ENCODE results near the gene GBX1.

GBX1 gene

GRCh38 chr7:151131592-151132293 lies 35.8 kb downstream of the GBX1 start:
- DNase-seq (ENCODE audit: insufficient read length, low spot score) (no peak), FAIRE-seq (no peak)
- TF ChIP-seq POLR2A (IDR thresholded peaks at IDR 0.05; ENCODE audit: low read depth, low read length) (no peak), PAX5 (IDR thresholded peaks at IDR 0.05; ENCODE audit: insufficient read depth, low read length, severe bottlenecking) (no peak), TAF1 (IDR thresholded peaks at IDR 0.05; ENCODE audit: low read depth, low read length) (no peak), SPI1 (IDR thresholded peaks at IDR 0.05; ENCODE audit: low read depth, low read length) (no peak), POU2F2 (IDR thresholded peaks at IDR 0.05; ENCODE audit: low read depth, low read length) (no peak), POLR2AphosphoS5 (IDR thresholded peaks at IDR 0.05; ENCODE audit: low read depth, low read length) (no peak)

DNA sequence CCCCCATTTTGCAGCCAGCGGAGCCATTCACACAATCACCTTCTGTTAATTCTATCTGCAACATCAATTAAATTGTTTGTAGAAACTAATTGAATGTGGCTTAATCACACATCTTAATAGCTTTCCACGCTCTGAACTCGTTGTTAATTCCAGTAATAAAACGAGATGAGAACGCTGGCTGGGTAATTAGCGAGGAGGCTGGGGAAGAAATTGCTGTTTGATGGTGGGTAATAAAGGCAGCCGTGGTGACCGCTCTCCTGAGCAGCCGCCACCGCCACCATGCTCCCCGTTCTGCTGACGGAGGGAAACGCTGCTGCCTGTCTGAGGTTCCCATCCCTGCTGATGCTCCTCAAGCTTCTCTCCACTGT lies 36.3 kb downstream of the GBX1 start:
- DNase-seq (ENCODE audit: insufficient read length, low spot score) (no peak), FAIRE-seq (no peak)
- TF ChIP-seq TAF1 (IDR thresholded peaks at IDR 0.05; ENCODE audit: low read depth, low read length): no peak
- no peak for TF ChIP-seq POLR2AphosphoS5 (IDR thresholded peaks at IDR 0.05; ENCODE audit: low read depth, low read length)
- no peak for TF ChIP-seq POLR2A (IDR thresholded peaks at IDR 0.05; ENCODE audit: low read depth, low read length)
- TF ChIP-seq POU2F2 (IDR thresholded peaks at IDR 0.05; ENCODE audit: low read depth, low read length): no peak
- no peak for TF ChIP-seq SPI1 (IDR thresholded peaks at IDR 0.05; ENCODE audit: low read depth, low read length)
- TF ChIP-seq PAX5 (IDR thresholded peaks at IDR 0.05; ENCODE audit: insufficient read depth, low read length, severe bottlenecking): no peak

DNA sequence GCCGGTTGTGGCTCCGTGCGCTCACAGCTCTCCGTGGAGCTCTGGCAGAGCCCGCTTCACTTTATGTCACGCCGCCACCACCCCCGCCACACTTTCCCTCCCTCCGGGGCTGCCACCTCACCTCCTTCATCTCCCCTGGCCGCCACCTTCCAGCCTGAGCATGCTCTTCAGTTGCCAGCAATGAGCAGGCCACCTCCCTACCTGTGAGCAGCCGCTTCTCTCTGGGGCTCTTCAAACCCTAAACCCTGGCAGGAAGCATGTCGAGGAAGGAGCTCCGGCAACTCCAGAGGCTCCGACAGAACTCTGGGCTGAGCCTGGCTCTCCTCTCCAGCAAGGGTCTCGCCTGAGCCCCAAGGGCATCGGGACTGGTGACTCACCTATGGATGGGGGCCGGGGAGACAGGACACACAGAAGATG lies 36.7 kb downstream of the GBX1 start:
- FAIRE-seq (no peak), DNase-seq (ENCODE audit: insufficient read length, low spot score) (no peak)
- TF ChIP-seq POLR2A (IDR thresholded peaks at IDR 0.05; ENCODE audit: low read depth, low read length) (no peak), TAF1 (IDR thresholded peaks at IDR 0.05; ENCODE audit: low read depth, low read length) (no peak), POU2F2 (IDR thresholded peaks at IDR 0.05; ENCODE audit: low read depth, low read length) (no peak), PAX5 (IDR thresholded peaks at IDR 0.05; ENCODE audit: insufficient read depth, low read length, severe bottlenecking) (no peak), SPI1 (IDR thresholded peaks at IDR 0.05; ENCODE audit: low read depth, low read length) (no peak), POLR2AphosphoS5 (IDR thresholded peaks at IDR 0.05; ENCODE audit: low read depth, low read length) (no peak)

DNA sequence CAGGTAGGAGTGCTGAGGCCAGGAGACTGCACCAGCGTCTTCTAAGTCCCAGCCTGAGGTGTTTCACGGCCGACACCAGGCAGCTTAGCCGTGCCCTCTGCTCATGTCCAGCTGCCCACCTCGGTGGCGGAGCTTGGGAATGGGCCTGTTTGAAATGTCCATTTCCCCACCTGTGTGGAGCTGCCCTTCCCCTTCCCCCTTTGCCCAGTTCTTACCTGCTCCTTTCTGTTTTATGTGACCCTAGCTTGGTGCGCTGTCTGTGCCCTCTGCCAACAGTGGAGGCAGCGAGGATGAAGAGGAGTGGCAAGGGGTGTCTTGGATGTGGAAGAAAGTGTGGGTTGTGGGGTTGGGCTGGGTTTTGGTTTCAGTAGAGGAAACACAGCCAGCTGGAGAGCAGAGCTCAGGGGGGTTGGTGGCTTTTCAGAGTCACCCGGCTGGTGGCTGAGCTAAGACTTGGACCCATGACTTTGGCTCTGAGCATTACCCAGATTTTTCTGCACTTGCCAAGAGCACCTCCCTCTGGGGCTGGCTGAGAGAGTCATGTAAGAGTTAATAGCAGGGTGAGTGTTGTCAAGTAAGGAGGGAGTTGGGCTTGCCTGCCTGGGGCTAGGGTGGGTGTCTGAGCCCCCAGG lies 37.4 kb downstream of the GBX1 start:
- no peak for TF ChIP-seq POLR2A (IDR thresholded peaks at IDR 0.05; ENCODE audit: low read depth, low read length)
- TF ChIP-seq POLR2AphosphoS5 (IDR thresholded peaks at IDR 0.05; ENCODE audit: low read depth, low read length): no peak
- no peak for TF ChIP-seq PAX5 (IDR thresholded peaks at IDR 0.05; ENCODE audit: insufficient read depth, low read length, severe bottlenecking)
- no peak for TF ChIP-seq SPI1 (IDR thresholded peaks at IDR 0.05; ENCODE audit: low read depth, low read length)
- TF ChIP-seq POU2F2 (IDR thresholded peaks at IDR 0.05; ENCODE audit: low read depth, low read length): no peak
- no peak for TF ChIP-seq TAF1 (IDR thresholded peaks at IDR 0.05; ENCODE audit: low read depth, low read length)
- DNase-seq (ENCODE audit: insufficient read length, low spot score) (no peak), FAIRE-seq (no peak)

- TF ChIP-seq PAX5 (IDR thresholded peaks at IDR 0.05; ENCODE audit: insufficient read depth, low read length, severe bottlenecking) (no peak), TAF1 (IDR thresholded peaks at IDR 0.05; ENCODE audit: low read depth, low read length) (no peak), POLR2A (IDR thresholded peaks at IDR 0.05; ENCODE audit: low read depth, low read length) (no peak), POU2F2 (IDR thresholded peaks at IDR 0.05; ENCODE audit: low read depth, low read length) (no peak), SPI1 (IDR thresholded peaks at IDR 0.05; ENCODE audit: low read depth, low read length) (no peak), POLR2AphosphoS5 (IDR thresholded peaks at IDR 0.05; ENCODE audit: low read depth, low read length) (no peak)
- no peak for DNase-seq (ENCODE audit: insufficient read length, low spot score)
- FAIRE-seq: no peak
These were observed 38.2 kb downstream of the GBX1 start for GRCh38 chr7:151129117-151129959.

GRCh38 chr7:151128716-151129115 lies 38.8 kb downstream of the GBX1 start:
- no peak for FAIRE-seq
- TF ChIP-seq POU2F2 (IDR thresholded peaks at IDR 0.05; ENCODE audit: low read depth, low read length): no peak
- no peak for TF ChIP-seq POLR2A (IDR thresholded peaks at IDR 0.05; ENCODE audit: low read depth, low read length)
- DNase-seq (ENCODE audit: insufficient read length, low spot score): no peak

DNA sequence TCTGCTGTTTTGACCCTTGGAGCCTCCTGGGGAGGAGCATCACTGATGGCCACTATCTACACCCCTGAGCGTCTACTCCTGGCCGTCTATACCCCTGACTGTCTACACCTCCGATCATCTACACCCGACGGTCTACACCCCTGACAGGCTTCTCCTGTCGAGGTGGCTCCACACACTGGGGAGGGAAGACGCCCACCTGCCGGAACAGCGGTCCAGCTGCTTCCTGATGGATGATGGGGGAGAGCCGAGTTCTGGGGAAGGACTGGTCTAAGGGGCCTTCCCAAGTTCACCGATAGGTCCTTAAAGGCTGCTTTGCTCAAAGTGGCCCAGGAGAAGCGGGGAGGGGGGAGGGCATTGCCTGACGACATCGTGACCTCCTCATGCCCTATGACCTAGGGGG lies 39.4 kb downstream of the GBX1 start:
- no peak for TF ChIP-seq POLR2A (IDR thresholded peaks at IDR 0.05; ENCODE audit: low read depth, low read length)
- TF ChIP-seq TAF1 (IDR thresholded peaks at IDR 0.05; ENCODE audit: low read depth, low read length): no peak
- no peak for TF ChIP-seq SPI1 (IDR thresholded peaks at IDR 0.05; ENCODE audit: low read depth, low read length)
- no peak for TF ChIP-seq PAX5 (IDR thresholded peaks at IDR 0.05; ENCODE audit: insufficient read depth, low read length, severe bottlenecking)
- no peak for TF ChIP-seq POLR2AphosphoS5 (IDR thresholded peaks at IDR 0.05; ENCODE audit: low read depth, low read length)
- TF ChIP-seq POU2F2 (IDR thresholded peaks at IDR 0.05; ENCODE audit: low read depth, low read length): no peak
- DNase-seq (ENCODE audit: insufficient read length, low spot score) (no peak), FAIRE-seq (no peak)

GRCh38 chr7:151126491-151127137 lies 40.9 kb downstream of the GBX1 start:
- DNase-seq (ENCODE audit: insufficient read length, low spot score) (no peak), FAIRE-seq (no peak)
- TF ChIP-seq PAX5 (IDR thresholded peaks at IDR 0.05; ENCODE audit: insufficient read depth, low read length, severe bottlenecking) (no peak), POLR2A (IDR thresholded peaks at IDR 0.05; ENCODE audit: low read depth, low read length) (no peak), SPI1 (IDR thresholded peaks at IDR 0.05; ENCODE audit: low read depth, low read length) (no peak), TAF1 (IDR thresholded peaks at IDR 0.05; ENCODE audit: low read depth, low read length) (no peak), POLR2AphosphoS5 (IDR thresholded peaks at IDR 0.05; ENCODE audit: low read depth, low read length) (no peak), POU2F2 (IDR thresholded peaks at IDR 0.05; ENCODE audit: low read depth, low read length) (no peak)

Measured in GM12891 (cell line).